RWPE1 (cell line): ENCODE measurements around the gene MTTP.

Experiments used
- CTCF ChIA-PET: fragments of 350-600 bp; sonication (Branson Sonifier 250); formaldehyde crosslinking; extraction: SDS; loops from one replicate; lab custom pipeline; 2021; lab: Yijun Ruan, JAX
- POLR2A ChIA-PET: fragments of 400-600 bp; formaldehyde crosslinking; extraction: SDS; loops from one replicate; lab custom pipeline; 2020; ENCODE audit warnings: antibody characterized with exemption; ENCODE audit not compliant: low non-redundant PET; lab: Yijun Ruan, JAX
- DNase-seq: peaks from one replicate; pipeline ENCODE4 v3.0.0; 2012; ENCODE audit warnings: low spot score
- H3K27ac ChIP-seq: fragments of 450-650 bp; 2 replicates; pipeline ENCODE4 v1.5.1; 2017
- CTCF ChIP-seq: fragments of 450-650 bp; conservative IDR thresholded peaks from 2 replicates; pipeline ENCODE4 v1.5.1; 2017; ENCODE audit warnings: low read depth, mild to moderate bottlenecking

The MTTP gene

DNA sequence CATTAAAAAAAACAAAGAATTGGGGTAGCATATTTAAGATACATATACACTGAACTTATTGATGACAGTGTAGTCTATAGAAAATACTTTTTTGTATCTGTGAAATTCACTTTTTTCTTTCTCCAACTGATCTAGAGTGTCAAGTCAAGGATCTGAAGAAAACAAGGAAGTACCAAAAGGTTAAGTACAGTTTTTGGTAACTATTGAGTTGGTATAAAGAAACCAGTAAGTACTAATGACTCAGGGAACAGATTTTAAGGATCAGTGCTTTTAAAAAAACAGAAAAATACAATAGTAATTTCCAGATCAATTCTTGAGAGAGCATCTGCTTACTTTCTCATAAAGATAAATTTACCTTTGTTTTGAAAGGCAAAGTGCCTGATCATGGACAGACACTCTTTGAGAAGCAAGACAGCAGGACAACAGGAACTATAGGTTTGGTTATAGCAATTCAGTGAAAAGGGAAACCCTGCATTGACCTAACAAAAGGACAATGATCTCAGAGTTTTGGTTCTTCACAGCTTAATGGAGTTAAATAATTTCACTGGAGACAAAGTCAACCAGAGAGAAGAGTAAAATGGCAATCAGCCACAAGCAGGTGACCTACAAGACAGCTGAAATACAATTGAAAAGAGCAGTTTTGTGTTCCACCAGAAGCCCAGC lies 34.2 kb upstream of the MTTP start:
- ChIA-PET POLR2A (no interaction called here), CTCF (no interaction called here)
- DNase-seq = no peak
- TF ChIP-seq CTCF = no peak
- H3K27ac ChIP-seq = no peak overlapping the region

DNA sequence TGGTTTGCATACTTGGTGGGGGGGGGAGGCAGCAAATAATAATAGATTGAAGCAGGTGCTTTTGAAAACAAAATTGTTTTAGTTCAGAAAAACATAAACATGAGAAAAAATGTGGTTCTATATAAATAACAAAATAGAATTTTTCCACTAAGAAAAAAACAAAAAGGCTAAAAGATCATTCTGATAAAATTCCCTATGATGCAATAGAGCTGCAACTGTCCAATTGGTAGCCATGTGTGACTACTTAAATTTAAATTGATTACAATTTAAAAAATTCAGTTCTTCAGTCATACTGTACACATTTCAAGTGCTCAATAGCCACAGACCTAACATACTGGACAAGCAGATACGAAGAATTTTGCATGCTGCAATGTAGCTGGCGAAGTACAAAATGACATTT lies 21.8 kb upstream of the MTTP start:
- CTCF ChIA-PET = interaction anchor here (0.7 kb wide), 1 partner anchor 1846 kb away, joined by 5 read pairs; no protein-coding TSS in a partner anchor
- H3K27ac ChIP-seq = no peak overlapping the region
- TF ChIP-seq CTCF = no peak
- POLR2A ChIA-PET = no interaction called here
- no peak for DNase-seq

DNA sequence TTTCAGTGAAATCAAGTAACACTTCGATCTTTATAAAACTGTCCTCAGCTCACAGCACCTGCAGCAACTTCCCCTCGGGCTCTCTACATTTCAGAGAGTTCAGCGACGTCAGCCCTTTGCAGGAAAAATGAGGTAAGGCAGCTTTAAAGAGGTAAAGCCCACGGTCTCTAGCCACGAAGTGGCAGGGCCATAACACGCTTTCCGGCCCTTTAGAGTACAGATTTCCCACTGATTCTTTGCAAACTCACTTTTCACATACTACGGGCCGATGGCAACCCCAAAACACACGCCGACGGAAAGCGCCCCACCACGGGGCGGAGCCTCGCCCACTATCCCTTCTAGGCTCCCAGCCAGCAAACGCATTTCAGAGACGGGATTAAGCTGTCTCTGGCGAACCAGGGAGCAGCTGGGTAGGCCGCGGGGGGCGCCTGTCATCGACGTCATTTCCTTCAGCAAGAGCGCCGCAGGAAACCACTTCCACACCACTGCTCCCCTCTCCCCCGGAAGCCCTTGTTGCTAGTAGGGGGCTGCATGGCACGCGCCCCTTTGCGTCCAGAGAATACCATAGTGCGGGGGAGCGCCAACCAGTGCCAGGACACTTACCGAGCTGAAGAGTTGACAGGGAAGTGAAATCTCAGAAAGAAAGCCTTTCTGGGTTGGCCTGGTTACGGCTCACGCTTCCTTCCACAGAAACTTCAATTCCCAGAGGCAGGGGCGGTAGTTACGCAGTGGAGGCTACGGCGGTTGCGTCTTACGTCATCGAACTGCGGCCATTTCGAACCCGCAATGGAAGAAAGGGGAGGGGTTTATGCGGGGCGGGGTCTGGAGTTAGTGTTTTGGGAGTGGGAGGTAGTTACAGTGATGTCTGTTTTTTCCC lies 11.1 kb upstream of the MTTP start, which contains the start of gene TRMT10A:
Gene TRMT10A, minus strand, starts transcription at position 730 of the 877 bp plus-strand sequence. CDS start 4,701 bp downstream, outside the sequence.
- no peak for TF ChIP-seq CTCF
- CTCF ChIA-PET = interaction anchor here (0.7 to 1.7 kb wide), 2 partner anchors 46 to 245 kb away, joined by 3 to 8 read pairs; no protein-coding TSS in a partner anchor

DNA sequence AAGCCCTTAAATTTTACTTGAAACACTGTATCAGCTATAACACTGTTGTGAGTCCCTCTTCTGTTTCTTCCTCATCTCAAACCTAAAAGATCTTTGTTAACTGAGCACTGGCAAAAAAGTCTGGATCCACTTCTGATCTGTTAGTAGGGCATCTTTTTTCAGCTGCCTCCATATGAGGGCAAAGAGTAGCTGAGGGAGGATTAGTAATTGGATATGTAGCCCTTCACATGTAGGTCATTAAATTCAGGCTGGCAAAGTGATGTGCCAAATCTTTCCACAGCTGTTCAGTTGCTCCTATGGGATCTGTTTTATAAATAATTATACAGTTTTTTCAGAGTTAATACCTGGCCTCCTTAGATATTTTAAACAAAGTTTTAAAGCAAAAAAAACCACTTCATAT lies 9.7 kb upstream of the MTTP start:
- POLR2A ChIA-PET = no interaction called here
- no peak for TF ChIP-seq CTCF

More for the DNA sequence above, 11.1 kb upstream of the MTTP start, which contains the start of gene TRMT10A:
- peak within 1 kb of the TSS; percentile 91 for H3K27ac ChIP-seq
- POLR2A ChIA-PET = interaction anchor here (1.0 kb wide), 1 partner anchor 148 kb away, joined by 3 read pairs; no protein-coding TSS in a partner anchor
- peak; percentile 91 for DNase-seq

DNA sequence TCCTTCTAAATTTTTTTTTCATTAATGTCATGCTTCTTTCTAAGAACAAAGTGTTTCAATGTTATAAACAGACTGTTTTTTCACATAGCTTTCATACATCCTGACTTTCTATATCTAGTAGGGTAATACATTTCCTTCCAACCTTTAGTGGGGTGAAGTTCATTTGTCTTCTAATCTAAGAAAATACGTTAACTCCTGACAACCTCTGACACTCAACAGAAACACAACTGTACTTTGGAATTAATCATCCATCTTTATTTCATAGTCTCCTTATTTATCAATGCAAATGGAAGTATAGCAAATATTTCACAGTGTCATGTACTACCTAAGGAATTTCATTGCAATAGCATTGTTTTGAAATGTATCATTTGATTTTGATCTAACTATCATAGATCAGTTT lies 2.7 kb upstream of the MTTP start:
- ChIA-PET POLR2A (no interaction called here), CTCF (interaction anchor here (0.5 kb wide), 1 partner anchor 21 kb away, joined by 4 read pairs; no protein-coding TSS in a partner anchor)
- no peak for DNase-seq
- H3K27ac ChIP-seq = no peak overlapping the region
- no peak for TF ChIP-seq CTCF

More for the DNA sequence above, 9.7 kb upstream of the MTTP start:
- no peak for DNase-seq
- CTCF ChIA-PET = no interaction called here
- H3K27ac ChIP-seq = no peak overlapping the region
